ENCODE results near the gene IQSEC2.

DNA sequence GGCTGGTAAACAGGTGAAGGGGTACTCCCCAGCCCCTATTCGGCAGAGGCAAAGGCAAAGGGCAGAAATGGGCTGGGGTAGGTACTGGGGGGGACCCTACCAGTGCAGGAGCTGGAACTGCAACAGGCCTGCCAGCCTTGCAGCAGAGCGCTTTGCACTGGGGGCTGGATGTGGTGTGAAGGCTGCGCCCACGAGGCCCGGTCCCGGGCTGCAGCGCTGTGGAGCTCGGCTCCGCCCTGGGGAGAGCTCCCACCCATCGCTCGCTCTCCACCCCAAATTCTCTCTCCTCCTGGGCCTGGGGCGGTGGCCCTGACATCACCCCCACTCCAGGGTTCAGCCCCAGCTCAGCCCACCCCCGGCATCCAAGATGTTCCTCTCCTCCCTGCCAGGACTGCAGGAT, 24.2 kb downstream of the IQSEC2 start:
- TF ChIP-seq, protein P1, sequence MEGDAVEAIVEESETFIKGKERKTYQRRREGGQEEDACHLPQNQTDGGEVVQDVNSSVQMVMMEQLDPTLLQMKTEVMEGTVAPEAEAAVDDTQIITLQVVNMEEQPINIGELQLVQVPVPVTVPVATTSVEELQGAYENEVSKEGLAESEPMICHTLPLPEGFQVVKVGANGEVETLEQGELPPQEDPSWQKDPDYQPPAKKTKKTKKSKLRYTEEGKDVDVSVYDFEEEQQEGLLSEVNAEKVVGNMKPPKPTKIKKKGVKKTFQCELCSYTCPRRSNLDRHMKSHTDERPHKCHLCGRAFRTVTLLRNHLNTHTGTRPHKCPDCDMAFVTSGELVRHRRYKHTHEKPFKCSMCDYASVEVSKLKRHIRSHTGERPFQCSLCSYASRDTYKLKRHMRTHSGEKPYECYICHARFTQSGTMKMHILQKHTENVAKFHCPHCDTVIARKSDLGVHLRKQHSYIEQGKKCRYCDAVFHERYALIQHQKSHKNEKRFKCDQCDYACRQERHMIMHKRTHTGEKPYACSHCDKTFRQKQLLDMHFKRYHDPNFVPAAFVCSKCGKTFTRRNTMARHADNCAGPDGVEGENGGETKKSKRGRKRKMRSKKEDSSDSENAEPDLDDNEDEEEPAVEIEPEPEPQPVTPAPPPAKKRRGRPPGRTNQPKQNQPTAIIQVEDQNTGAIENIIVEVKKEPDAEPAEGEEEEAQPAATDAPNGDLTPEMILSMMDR (IDR thresholded peaks at IDR 0.05): no peak
- TF ChIP-seq POLR2A (IDR thresholded peaks at IDR 0.05): no peak
